PFSK-1 (cell line): ENCODE measurements around the gene PDCD10.

Experiments
- FOXP2 ChIP-seq: optimal IDR thresholded peaks from 2 replicates; pipeline ENCODE3; 2011; ENCODE audit warnings: borderline replicate concordance, control low read depth, inconsistent platforms; ENCODE audit not compliant: insufficient read depth; ENCODE audit errors: extremely low read length, extremely low read depth
- POLR2AphosphoS5 ChIP-seq: IDR thresholded peaks from 2 replicates; pipeline ENCODE4 v1.6.1; 2012; ENCODE audit warnings: low read depth, mild to moderate bottlenecking, control low read depth, low read length, moderate library complexity
- REST ChIP-seq, 2 experiments: IDR thresholded peaks; 2 replicates each; pipeline versions ENCODE4 v1.6.1 to v1.8.0; 2011 to 2012; ENCODE audit warnings: low read depth in 2 of 2, low read length in 2 of 2, control low read depth in 1 of 2, inconsistent platforms in 1 of 2, mild to moderate bottlenecking in 1 of 2, moderate library complexity in 1 of 2; ENCODE audit not compliant: insufficient read depth in 1 of 2
- SIN3A ChIP-seq: IDR thresholded peaks from 2 replicates; pipeline ENCODE4 v1.6.1; 2012; ENCODE audit warnings: mild to moderate bottlenecking, low read length, moderate library complexity, borderline replicate concordance; ENCODE audit not compliant: insufficient read depth
- TAF1 ChIP-seq: IDR thresholded peaks from 2 replicates; pipeline ENCODE4 v1.6.1; 2012; ENCODE audit warnings: low read length, control low read depth, borderline replicate concordance; ENCODE audit not compliant: insufficient read depth

PDCD10 gene

GRCh38 chr3:167742338-167742737 is 7.6 kb upstream of the PDCD10 start:
- TF ChIP-seq REST (IDR thresholded peaks at IDR 0.05; ENCODE audit: insufficient read depth in 1 of 2, low read depth in 2 of 2, low read length in 2 of 2) (no peak), SIN3A (no peak), POLR2AphosphoS5 (no peak), TAF1 (no peak), FOXP2 (no peak)

- TF ChIP-seq POLR2AphosphoS5 = no peak
- TF ChIP-seq SIN3A = no peak
- TF ChIP-seq TAF1 = no peak
- no peak for TF ChIP-seq FOXP2
- TF ChIP-seq REST (IDR thresholded peaks at IDR 0.05; ENCODE audit: insufficient read depth in 1 of 2, low read depth in 2 of 2, low read length in 2 of 2) = no peak
These were observed 6.4 kb upstream of the PDCD10 start for GRCh38 chr3:167740961-167741587.

- TF ChIP-seq TAF1 (no peak), REST (IDR thresholded peaks at IDR 0.05; ENCODE audit: insufficient read depth in 1 of 2, low read depth in 2 of 2, low read length in 2 of 2) (no peak), FOXP2 (no peak), SIN3A (no peak), POLR2AphosphoS5 (no peak)
These were observed 4.6 kb upstream of the PDCD10 start for GRCh38 chr3:167739190-167739810.

GRCh38 chr3:167738037-167738436 is 3.3 kb upstream of the PDCD10 start:
- TF ChIP-seq FOXP2 = no peak
- no peak for TF ChIP-seq POLR2AphosphoS5
- TF ChIP-seq SIN3A = no peak
- TF ChIP-seq REST (IDR thresholded peaks at IDR 0.05; ENCODE audit: insufficient read depth in 1 of 2, low read depth in 2 of 2, low read length in 2 of 2) = no peak
- no peak for TF ChIP-seq TAF1

- TF ChIP-seq REST (IDR thresholded peaks at IDR 0.05; ENCODE audit: insufficient read depth in 1 of 2, low read depth in 2 of 2, low read length in 2 of 2) = no peak
- no peak for TF ChIP-seq SIN3A
- no peak for TF ChIP-seq POLR2AphosphoS5
- TF ChIP-seq TAF1 = no peak
- no peak for TF ChIP-seq FOXP2
These were observed 2.3 kb upstream of the PDCD10 start for GRCh38 chr3:167736997-167737396.
